Progenitor cell of endocrine pancreas (in vitro differentiated cells): ENCODE results near the gene GRIK1. TPM values are rescaled to one million over a fixed set of nuclear protein-coding genes. Genes with fewer than 3 reads are reported as not detected.

Source experiments
- DNase-seq: peaks from one replicate; pipeline ENCODE4 v3.0.0; 2021; ENCODE audit warnings: low spot score; ENCODE audit not compliant: unreplicated experiment
- H3K27ac Mint-ChIP-seq: 2 replicates; pipeline ENCODE4 v1.8.0; 2021; ENCODE audit warnings: mild to moderate bottlenecking, moderate library complexity, mixed read lengths
- H3K27me3 Mint-ChIP-seq: 2 replicates; pipeline ENCODE4 v1.8.0; 2021; ENCODE audit warnings: mixed read lengths
- H3K36me3 Mint-ChIP-seq: 2 replicates; pipeline ENCODE4 v1.8.0; 2022; ENCODE audit warnings: mixed read lengths; ENCODE audit not compliant: insufficient read depth
- H3K4me1 Mint-ChIP-seq: 2 replicates; pipeline ENCODE4 v1.8.0; 2021; ENCODE audit warnings: low read depth, mixed read lengths
- H3K4me3 Mint-ChIP-seq: 2 replicates; pipeline ENCODE4 v1.8.0; 2021; ENCODE audit warnings: low read depth, mild to moderate bottlenecking, moderate library complexity, mixed read lengths
- H3K9me3 Mint-ChIP-seq: 2 replicates; pipeline ENCODE4 v1.8.0; 2021; ENCODE audit warnings: low read depth, mixed read lengths
- total RNA-seq: library from RNA; stranded (reverse); gene quantifications from 2 replicates; pipeline ENCODE4 v1.2.1, GENCODE V29; 2021
- TF ChIP-seq, protein P1 (sequence below): fragments of 200-600 bp; sonication (generic); IDR thresholded peaks from one replicate; pipeline ENCODE4 v1.5.0; 2021; ENCODE audit warnings: antibody characterized with exemption, mild to moderate bottlenecking; ENCODE audit not compliant: unreplicated experiment

Gene GRIK1
- total RNA-seq, 1 donor from 2014 or later = 0.26 TPM

GRCh38 chr21:29627905-29628304 is 311.9 kb downstream of the GRIK1 start:
- Mint-ChIP-seq H3K27me3 (no peaks in the 10 kb centered on the region), H3K4me3 (no peak overlapping the region), H3K36me3 (no peaks in the 10 kb centered on the region), H3K4me1 (no peaks in the 10 kb centered on the region), H3K27ac (no peak overlapping the region), H3K9me3 (no peaks in the 10 kb centered on the region)
- DNase-seq = no peak
- TF ChIP-seq, protein P1, sequence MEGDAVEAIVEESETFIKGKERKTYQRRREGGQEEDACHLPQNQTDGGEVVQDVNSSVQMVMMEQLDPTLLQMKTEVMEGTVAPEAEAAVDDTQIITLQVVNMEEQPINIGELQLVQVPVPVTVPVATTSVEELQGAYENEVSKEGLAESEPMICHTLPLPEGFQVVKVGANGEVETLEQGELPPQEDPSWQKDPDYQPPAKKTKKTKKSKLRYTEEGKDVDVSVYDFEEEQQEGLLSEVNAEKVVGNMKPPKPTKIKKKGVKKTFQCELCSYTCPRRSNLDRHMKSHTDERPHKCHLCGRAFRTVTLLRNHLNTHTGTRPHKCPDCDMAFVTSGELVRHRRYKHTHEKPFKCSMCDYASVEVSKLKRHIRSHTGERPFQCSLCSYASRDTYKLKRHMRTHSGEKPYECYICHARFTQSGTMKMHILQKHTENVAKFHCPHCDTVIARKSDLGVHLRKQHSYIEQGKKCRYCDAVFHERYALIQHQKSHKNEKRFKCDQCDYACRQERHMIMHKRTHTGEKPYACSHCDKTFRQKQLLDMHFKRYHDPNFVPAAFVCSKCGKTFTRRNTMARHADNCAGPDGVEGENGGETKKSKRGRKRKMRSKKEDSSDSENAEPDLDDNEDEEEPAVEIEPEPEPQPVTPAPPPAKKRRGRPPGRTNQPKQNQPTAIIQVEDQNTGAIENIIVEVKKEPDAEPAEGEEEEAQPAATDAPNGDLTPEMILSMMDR = no peak

DNA sequence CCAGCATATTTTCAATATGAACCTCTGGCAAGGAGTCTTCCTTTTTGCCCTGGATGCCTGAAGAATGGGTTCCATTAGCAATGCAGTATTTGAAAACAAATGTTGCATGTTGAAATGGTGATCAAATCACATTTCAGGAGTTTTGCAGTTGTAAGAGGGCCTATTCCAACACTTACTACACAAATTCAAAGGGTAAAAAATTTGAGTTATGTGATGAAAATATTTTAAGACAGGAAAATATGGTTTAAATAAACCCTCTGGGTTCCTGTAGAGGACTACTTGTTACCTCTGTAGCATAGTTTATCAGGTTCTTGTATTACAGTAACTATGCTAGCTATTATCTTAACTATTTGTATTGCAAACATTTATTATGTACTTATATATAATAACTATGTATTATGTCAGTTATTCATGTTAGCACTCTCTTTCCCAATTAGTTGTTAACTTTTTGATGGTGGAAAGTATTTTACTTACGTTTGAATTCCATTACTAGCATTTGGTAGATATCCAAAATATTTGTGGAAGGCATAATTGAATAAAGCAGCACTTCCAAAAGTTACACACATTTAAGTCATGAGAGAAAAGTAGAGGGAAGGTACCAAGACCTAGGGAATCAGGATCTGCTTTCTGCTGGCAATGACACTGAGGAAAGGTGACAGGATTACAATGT is 312.9 kb downstream of the GRIK1 start:
- H3K27ac Mint-ChIP-seq = no peak overlapping the region
- DNase-seq = no peak
- TF ChIP-seq, protein P1 = no peak
- no peaks in the 10 kb centered on the region for H3K9me3 Mint-ChIP-seq
- H3K27me3 Mint-ChIP-seq = no peaks in the 10 kb centered on the region
- H3K4me1 Mint-ChIP-seq = no peaks in the 10 kb centered on the region
- no peak overlapping the region for H3K4me3 Mint-ChIP-seq
- no peaks in the 10 kb centered on the region for H3K36me3 Mint-ChIP-seq

DNA sequence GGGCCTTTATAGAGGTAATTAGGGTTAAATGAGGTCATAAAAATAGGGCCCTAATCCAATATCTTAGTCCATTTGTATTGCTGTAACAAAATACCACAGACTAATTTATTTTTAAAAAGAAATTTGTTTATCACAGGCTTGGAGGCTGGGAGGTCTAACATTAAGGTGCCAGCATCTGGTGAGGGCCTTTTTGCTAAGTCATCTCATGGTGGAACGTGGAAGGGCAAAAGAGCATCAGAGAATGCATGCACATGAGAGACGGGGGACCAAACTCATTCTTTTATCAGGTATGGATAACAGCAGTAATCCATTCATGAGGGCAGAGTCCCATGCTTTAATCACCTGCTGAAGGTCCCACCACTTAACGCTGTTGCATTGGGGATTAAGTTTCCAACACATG is 313.8 kb downstream of the GRIK1 start:
- Mint-ChIP-seq H3K27me3 (no peaks in the 10 kb centered on the region), H3K9me3 (no peaks in the 10 kb centered on the region), H3K4me3 (no peak overlapping the region), H3K36me3 (no peaks in the 10 kb centered on the region), H3K4me1 (no peaks in the 10 kb centered on the region), H3K27ac (no peak overlapping the region)
- TF ChIP-seq, protein P1 = no peak
- no peak for DNase-seq

DNA sequence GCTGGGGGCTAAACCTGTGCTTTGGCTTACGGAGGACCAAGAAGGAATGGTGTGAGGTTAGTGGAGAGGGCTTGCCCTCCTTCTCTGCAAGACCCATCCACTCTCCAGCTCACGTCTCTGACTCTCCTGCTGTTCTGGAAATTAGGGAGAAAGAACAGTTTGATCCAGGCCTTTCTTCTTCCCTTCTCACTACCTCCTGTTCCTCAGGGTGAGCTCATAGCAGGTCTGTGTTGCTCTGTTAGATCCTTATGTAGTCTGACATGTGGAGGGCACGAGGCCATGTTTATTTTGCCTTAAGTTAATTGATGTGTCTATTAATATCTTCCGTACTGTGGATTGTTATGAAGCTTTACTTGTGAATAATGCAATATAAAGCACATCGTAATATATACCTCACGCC is 315.0 kb downstream of the GRIK1 start:
- TF ChIP-seq, protein P1 = no peak
- no peak for DNase-seq
- Mint-ChIP-seq H3K27ac (no peak overlapping the region), H3K36me3 (no peaks in the 10 kb centered on the region), H3K4me1 (no peaks in the 10 kb centered on the region), H3K9me3 (no peaks in the 10 kb centered on the region), H3K4me3 (no peak overlapping the region), H3K27me3 (no peaks in the 10 kb centered on the region)

GRCh38 chr21:29621525-29621924 is 318.3 kb downstream of the GRIK1 start:
- peaks cover 4% of the 10 kb centered on the region for H3K9me3 Mint-ChIP-seq
- TF ChIP-seq, protein P1 = no peak
- H3K4me1 Mint-ChIP-seq = no peaks in the 10 kb centered on the region
- no peak overlapping the region for H3K27ac Mint-ChIP-seq
- H3K4me3 Mint-ChIP-seq = no peak overlapping the region
- H3K27me3 Mint-ChIP-seq = no peaks in the 10 kb centered on the region
- no peak for DNase-seq
- H3K36me3 Mint-ChIP-seq = no peaks in the 10 kb centered on the region
